HepG2 (cell line): ENCODE measurements around the gene VAMP4. TPM values are rescaled to one million over a fixed set of nuclear protein-coding genes. Genes with fewer than 3 reads are reported as not detected.

Experiments
- BORCS8-MEF2B ChIP-seq: sonication (generic); formaldehyde crosslinking; IDR thresholded peaks from 2 replicates; pipeline ENCODE4 v1.8.0; 2022; ENCODE audit warnings: mild to moderate bottlenecking, missing genetic modification reagents
- HNRNPL ChIP-seq: fragments of 200-400 bp; formaldehyde crosslinking; IDR thresholded peaks from 2 replicates; pipeline ENCODE4 v1.6.1; 2017; ENCODE audit warnings: mild to moderate bottlenecking, low read depth, low read length
- IRX3 ChIP-seq: sonication (generic); formaldehyde crosslinking; IDR thresholded peaks from 2 replicates; pipeline ENCODE4 v1.8.1; 2023; ENCODE audit warnings: mild to moderate bottlenecking, low read depth, missing genetic modification reagents, borderline replicate concordance
- NFIC ChIP-seq: IDR thresholded peaks from 2 replicates; pipeline ENCODE4 v1.6.1; 2012; ENCODE audit warnings: mild to moderate bottlenecking, low read length, inconsistent platforms
- REXO4 ChIP-seq: sonication (generic); formaldehyde crosslinking; IDR thresholded peaks from 2 replicates; pipeline ENCODE4 v1.8.0; 2022; ENCODE audit warnings: missing genetic modification reagents, mild to moderate bottlenecking, borderline replicate concordance
- SP140L ChIP-seq: sonication (generic); formaldehyde crosslinking; IDR thresholded peaks from 2 replicates; pipeline ENCODE4 v1.4.0; 2020; ENCODE audit warnings: missing genetic modification reagents, borderline replicate concordance
- SP5 ChIP-seq: IDR thresholded peaks from 2 replicates; pipeline ENCODE4 v1.6.1; 2016; ENCODE audit warnings: low read depth, borderline replicate concordance
- SPEN ChIP-seq: sonication (generic); formaldehyde crosslinking; IDR thresholded peaks from 2 replicates; pipeline ENCODE4 v1.5.1; 2020; ENCODE audit warnings: low read depth, mild to moderate bottlenecking, missing genetic modification reagents
- ZMAT3 ChIP-seq: sonication (generic); formaldehyde crosslinking; conservative IDR thresholded peaks from 2 replicates; pipeline ENCODE4 v1.7.0; 2021; ENCODE audit warnings: missing genetic modification reagents
- ZNF10 ChIP-seq: sonication (generic); formaldehyde crosslinking; IDR thresholded peaks from 2 replicates; pipeline ENCODE4 v1.4.0; 2020; ENCODE audit warnings: mild to moderate bottlenecking, low read depth, missing genetic modification reagents, borderline replicate concordance
- ZNF329 ChIP-seq: sonication (generic); formaldehyde crosslinking; IDR thresholded peaks from 2 replicates; pipeline ENCODE4 v1.9.0; 2021; ENCODE audit warnings: low read depth, mild to moderate bottlenecking, missing genetic modification reagents
- ZNF33B ChIP-seq: sonication (generic); formaldehyde crosslinking; IDR thresholded peaks from 2 replicates; pipeline ENCODE4 v1.5.1; 2020; ENCODE audit warnings: mild to moderate bottlenecking, missing genetic modification reagents
- ZNF563 ChIP-seq: sonication (generic); formaldehyde crosslinking; IDR thresholded peaks from 2 replicates; pipeline ENCODE4 v1.8.0; 2022; ENCODE audit warnings: mild to moderate bottlenecking, moderate library complexity, missing genetic modification reagents
- polyA plus RNA-seq, 8 experiments: library from polyadenylated mRNA; depleted of rRNA in 3 of 8; stranded (reverse) in 7 of 8; unstranded in 1 of 8; fragments of >200 nt; fragmentation: Illumina TruSeq in 4 of 8; extraction: Trizol in 4 of 8; gene quantifications; 2 replicates each; pipeline versions ENCODE4 v1.2.1 to v1.2.3, GENCODE V29; 2011 to 2016; ENCODE audit warnings: low read depth in 4 of 8, missing spikeins in 1 of 8, mixed read lengths in 1 of 8; ENCODE audit not compliant: insufficient read depth in 1 of 8
- total RNA-seq, 5 experiments: library from RNA; depleted of rRNA; stranded (reverse); fragments of >200 nt; fragmentation: Illumina TruSeq; extraction: Trizol; gene quantifications; 2 replicates each; pipeline ENCODE4 v1.2.3, GENCODE V29; 2016; ENCODE audit warnings: low read depth in 1 of 5
- TF ChIP-seq, protein P1 (sequence below): sonication (generic); formaldehyde crosslinking; IDR thresholded peaks from 2 replicates; pipeline ENCODE4 v1.5.0; 2020; ENCODE audit warnings: missing genetic modification reagents, mild to moderate bottlenecking, borderline replicate concordance
- TF ChIP-seq, protein P2 (sequence below): sonication (generic); formaldehyde crosslinking; IDR thresholded peaks from 2 replicates; pipeline ENCODE4 v1.5.1; 2020; ENCODE audit warnings: missing genetic modification reagents, mild to moderate bottlenecking, borderline replicate concordance
- TF ChIP-seq, protein P3 (sequence below): sonication (generic); formaldehyde crosslinking; conservative IDR thresholded peaks from 2 replicates; pipeline ENCODE4 v1.8.0; 2022; ENCODE audit warnings: missing genetic modification reagents

Gene VAMP4
- total and polyA plus RNA-seq, 2 of the 13 experiments (the other 11 are each of a cell fraction or from before 2014, with no cell fraction given), result 1.4 to 2.0 TPM

DNA sequence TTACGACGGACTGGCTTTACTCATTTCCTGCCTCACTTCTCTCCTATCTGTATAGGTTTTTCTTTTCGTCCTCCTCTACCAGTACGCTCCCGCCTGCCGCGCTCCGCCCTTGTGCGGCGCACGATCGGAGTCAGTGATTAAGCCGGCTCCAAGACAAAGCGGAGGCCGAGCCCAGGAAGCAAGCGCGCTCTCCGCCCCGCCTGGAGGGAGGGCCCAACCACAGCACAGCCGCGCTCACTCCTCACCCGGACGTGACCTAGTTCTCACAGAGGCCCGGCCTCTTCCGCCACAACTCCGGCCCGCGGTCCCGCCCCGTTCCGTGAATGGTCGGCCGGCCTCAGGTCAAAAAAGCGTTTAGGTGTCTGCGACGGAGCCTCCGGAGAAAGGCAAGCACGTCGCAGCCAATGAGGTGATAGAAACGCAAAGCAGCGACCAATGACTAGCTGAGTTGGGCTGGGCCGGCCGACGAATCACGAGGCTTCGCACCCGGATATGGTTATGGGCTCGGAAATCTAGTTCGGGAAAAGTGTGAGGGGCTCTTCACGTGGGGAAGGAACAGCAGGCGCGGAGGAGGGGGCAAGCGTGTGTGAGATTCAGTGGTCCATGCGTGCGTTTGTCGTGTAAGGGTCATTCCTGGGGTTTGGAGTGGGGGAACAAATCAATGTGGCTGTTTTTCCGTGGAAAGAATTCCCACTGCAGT lies 39.5 kb upstream of the VAMP4 start, which contains the start of gene METTL13 (continued):
- TF ChIP-seq ZNF10 (CRISPR knock-in tag), result no peak
- TF ChIP-seq ZNF329, result no peak
- TF ChIP-seq REXO4 (CRISPR knock-in tag), result no peak
- TF ChIP-seq BORCS8-MEF2B (CRISPR knock-in tag), result no peak
- TF ChIP-seq IRX3 (CRISPR knock-in tag), result no peak
- TF ChIP-seq SP140L (CRISPR knock-in tag), result no peak
- TF ChIP-seq SP5 (CRISPR knock-in tag), result peak; percentile 68; the same call in 1 of the 2 replicates
- TF ChIP-seq, protein P1, sequence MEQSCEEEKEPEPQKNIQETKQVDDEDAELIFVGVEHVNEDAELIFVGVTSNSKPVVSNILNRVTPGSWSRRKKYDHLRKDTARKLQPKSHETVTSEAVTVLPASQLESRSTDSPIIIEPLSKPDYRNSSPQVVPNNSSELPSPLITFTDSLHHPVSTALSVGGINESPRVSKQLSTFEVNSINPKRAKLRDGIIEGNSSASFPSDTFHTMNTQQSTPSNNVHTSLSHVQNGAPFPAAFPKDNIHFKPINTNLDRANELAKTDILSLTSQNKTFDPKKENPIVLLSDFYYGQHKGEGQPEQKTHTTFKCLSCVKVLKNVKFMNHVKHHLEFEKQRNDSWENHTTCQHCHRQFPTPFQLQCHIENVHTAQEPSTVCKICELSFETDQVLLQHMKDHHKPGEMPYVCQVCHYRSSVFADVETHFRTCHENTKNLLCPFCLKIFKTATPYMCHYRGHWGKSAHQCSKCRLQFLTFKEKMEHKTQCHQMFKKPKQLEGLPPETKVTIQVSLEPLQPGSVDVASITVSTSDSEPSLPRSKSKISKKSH (CRISPR knock-in tag), result no peak
- TF ChIP-seq, protein P2, sequence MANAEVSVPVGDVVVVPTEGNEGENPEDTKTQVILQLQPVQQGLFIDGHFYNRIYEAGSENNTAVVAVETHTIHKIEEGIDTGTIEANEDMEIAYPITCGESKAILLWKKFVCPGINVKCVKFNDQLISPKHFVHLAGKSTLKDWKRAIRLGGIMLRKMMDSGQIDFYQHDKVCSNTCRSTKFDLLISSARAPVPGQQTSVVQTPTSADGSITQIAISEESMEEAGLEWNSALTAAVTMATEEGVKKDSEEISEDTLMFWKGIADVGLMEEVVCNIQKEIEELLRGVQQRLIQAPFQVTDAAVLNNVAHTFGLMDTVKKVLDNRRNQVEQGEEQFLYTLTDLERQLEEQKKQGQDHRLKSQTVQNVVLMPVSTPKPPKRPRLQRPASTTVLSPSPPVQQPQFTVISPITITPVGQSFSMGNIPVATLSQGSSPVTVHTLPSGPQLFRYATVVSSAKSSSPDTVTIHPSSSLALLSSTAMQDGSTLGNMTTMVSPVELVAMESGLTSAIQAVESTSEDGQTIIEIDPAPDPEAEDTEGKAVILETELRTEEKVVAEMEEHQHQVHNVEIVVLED, result peak; percentile 89
- TF ChIP-seq ZNF563, result peak; percentile 38; the same call in 1 of the 2 replicates
- 0 out of 2 replicates have a peak, but pooled peaks have one; percentile 59 for TF ChIP-seq ZNF33B (CRISPR knock-in tag)
- no peak for TF ChIP-seq NFIC
- no peak for TF ChIP-seq HNRNPL
- peak; percentile 49; the same call in 1 of the 2 replicates for TF ChIP-seq ZMAT3
- TF ChIP-seq SPEN (CRISPR knock-in tag), result peak; percentile 86
- TF ChIP-seq, protein P3, sequence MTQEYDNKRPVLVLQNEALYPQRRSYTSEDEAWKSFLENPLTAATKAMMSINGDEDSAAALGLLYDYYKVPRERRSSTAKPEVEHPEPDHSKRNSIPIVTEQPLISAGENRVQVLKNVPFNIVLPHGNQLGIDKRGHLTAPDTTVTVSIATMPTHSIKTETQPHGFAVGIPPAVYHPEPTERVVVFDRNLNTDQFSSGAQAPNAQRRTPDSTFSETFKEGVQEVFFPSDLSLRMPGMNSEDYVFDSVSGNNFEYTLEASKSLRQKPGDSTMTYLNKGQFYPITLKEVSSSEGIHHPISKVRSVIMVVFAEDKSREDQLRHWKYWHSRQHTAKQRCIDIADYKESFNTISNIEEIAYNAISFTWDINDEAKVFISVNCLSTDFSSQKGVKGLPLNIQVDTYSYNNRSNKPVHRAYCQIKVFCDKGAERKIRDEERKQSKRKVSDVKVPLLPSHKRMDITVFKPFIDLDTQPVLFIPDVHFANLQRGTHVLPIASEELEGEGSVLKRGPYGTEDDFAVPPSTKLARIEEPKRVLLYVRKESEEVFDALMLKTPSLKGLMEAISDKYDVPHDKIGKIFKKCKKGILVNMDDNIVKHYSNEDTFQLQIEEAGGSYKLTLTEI (CRISPR knock-in tag), result no peak
